ENCODE measurements around the gene MCM5. TPM values are rescaled to one million over a fixed set of nuclear protein-coding genes. Genes with fewer than 3 reads are reported as not detected.
"Not testable (repeated sequence)": the region's sequence is repeated elsewhere in the genome, so short reads cannot be mapped to it uniquely, and the experiment has no call there.

Gene MCM5
- polyA plus RNA-seq, 1 donor = 34.3 TPM

DNA sequence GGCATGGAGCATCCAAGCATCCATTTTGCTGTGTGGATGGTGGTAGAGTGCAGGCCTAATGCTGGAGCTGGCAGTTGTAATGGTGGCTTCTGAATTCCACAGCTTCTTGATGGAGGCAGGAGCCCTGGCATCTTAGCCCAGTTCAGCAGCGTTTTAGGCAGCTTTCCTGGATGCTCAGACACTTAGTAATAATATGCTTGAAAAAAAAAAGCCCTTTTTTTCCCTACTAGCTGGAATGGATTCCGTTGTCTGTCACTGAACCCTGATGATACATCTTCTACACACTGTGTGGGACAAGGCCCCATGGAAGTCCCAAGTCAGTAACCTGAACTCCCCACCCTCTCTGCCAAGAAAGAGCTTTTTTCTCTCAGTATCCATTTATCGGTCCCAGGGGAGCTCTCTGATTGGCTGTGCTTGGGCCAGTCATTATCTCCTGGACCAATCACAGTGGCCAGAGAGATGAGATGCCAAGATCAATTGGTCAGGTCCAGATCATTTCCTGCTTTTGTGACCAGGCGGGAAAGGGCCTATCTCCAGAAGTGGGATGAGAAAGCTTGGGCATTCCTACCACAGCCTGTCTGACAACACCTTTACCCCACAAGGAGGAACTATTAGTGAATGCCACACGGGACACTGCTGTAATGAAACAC lies 34.2 kb downstream of the MCM5 start:
- no peak for DNase-seq

DNA sequence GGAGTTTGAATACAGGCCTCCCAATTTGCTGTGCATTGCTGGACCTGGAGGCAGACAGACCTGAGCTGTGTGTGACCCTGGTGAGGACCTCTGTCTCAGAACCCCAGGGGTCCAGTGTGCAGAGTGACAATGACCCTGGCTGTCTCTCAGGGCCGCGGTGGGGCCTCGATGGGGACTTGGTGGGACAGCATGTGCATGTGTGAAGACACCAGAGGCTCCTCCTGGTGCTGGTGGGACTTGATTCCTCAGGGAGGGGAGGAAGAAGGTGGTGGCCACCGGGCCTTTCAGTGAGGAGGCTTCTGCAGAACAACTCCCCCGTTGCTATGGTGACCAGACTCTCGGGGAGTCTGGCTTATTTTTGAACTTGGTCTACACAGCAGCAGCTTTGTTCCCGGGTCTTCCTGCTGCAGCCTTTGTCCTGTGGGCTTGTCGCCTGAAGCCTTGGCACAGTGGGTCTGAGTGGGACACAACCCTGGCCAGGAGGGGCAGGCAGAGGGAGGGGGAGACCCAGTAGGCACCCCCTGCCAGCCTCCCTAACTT lies 35.3 kb downstream of the MCM5 start:
- DNase-seq = no peak

DNA sequence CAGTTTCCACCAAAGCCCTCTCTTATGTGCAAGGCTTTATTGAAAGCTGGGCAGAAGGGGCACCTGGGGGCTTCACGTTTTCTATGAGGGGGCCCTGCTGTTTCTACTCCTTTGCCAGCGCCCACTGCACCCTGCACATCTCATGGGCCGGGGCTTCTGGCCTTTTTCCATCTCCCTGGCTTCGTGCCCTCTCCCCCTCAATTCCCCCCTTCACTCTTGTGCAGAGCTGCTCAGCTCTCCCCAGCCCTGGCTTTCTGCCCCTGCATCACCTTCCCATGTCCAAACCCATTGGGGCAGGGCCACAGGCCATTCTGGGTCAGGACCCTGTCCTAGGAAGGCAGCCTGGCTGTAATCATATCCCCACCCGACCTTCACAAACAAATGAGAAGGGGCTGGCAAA lies 36.5 kb downstream of the MCM5 start:
- DNase-seq = no peak

GRCh38 chr22:35437049-35437448 lies 37.1 kb downstream of the MCM5 start:
- DNase-seq = no peak

DNA sequence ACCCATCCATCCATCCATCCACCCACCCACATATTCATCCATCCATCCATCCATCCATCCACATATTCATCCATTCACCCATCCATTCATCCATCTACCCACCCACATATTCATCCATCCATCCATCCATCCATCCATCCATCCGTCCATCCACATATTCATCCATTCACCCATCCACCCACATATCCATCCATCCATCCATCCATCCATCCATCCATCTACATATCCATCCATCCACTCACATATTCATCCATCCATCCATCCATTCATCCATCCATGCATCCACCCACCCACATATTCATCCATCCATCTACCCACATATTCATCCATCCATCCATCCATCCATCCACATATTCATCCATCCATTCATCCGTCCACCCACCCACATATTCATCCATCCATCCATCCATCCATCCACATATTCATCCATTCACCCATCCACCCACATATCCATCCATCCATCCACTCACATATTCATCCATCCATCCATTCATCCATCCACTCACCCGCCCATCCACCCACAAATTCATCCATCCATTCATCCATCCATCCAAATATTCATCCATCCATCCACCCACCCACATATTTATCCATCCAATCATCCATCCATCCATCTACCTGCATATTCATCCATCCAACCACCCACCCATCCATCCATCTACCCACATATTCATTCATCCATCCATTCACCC lies 38.9 kb downstream of the MCM5 start:
- DNase-seq = not testable (repeated sequence)

GRCh38 chr22:35439365-35439717 lies 39.4 kb downstream of the MCM5 start:
- no peak for DNase-seq

DNA sequence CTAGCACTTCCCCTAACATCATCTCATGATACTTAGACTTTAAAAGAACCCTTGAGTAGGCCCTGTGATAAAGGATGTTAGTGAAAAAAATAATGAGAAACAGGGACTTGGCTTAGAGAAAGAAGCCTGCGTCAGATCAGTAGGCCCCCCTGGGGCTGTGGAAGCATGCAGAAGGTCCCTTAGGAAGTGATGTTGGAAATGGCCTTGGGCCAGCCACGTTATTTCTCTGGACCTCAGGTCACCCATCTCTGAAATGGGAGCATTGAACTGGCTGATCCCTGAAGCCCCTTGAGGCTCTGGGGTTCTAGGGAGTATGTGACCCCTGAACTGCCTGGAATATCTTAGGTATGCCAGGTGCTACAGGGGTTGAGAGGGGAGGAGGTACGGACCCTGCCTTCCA lies 40.2 kb downstream of the MCM5 start:
- no peak for DNase-seq

DNA sequence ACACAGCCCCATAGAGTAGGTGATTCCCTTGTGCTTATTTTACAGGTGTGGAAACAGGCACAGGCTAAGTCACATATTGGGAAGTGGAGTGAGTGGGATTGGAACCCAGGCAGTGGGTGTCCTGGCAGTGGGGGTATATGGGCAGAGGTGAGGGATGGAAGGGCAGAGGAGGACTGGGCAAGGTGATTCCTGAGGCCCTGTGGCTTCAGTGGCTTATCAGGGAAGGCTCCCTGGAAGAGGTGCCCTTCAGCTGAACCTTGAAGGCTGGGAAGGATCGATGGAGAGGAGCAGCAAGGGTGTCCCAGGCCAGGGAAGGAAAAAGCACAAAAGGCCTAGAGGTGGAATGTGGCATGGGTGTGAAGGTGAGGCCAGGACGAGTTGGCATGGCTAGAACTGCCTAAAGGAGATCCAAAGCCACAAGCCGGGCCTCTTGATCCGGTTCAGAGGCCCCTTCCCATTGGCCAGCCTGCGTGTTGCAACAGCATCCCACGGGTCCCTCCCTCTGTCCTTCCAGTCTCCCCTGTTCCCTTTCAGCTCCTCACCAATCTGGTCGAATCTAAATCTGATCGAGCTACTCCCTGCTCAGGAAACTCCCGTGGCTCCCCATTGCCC lies 41.7 kb downstream of the MCM5 start:
- DNase-seq = no peak

GRCh38 chr22:35442471-35442870 lies 42.5 kb downstream of the MCM5 start:
- no peak for DNase-seq

- DNase-seq = no peak
Measured at GRCh38 chr22:35443338-35443737, 43.4 kb downstream of the MCM5 start.

- DNase-seq = no peak
Measured at GRCh38 chr22:35443790-35444684, 44.1 kb downstream of the MCM5 start.

DNA sequence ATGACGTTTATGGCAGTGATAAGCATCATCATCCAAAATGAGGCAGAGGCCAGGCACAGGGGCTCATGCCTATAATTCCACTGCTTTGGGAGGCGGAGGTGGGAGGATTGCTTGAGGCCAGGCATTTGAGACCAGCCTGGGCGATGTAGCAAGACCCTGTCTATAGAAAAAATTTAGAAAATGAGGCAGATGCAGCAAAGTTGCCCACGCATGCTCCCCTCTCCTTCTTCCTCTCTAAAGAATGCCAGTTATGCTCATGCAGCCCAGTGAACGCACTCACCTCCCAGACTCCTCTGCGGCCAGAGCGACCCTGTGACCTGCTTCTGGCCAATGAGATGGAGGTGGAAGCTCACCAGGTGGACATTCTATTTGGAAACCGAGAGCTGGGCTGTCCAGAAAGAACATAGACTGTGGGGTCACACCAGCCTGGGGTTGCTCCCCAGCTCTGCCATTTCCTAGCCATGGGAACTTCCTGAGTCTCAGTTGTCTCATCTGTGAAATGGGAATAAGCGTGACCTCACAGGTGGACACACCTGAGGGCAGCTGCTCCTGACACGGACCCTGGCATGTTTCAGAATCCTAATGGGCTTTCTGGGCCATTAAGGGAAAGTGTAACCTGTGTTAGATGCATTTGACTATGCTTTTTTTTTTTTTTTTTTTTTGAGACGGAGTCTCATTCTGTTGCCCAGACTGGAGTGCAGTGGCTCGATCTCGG lies 44.9 kb downstream of the MCM5 start:
- no peak for DNase-seq

GRCh38 chr22:35445933-35446332 lies 46.0 kb downstream of the MCM5 start:
- no peak for DNase-seq

DNA sequence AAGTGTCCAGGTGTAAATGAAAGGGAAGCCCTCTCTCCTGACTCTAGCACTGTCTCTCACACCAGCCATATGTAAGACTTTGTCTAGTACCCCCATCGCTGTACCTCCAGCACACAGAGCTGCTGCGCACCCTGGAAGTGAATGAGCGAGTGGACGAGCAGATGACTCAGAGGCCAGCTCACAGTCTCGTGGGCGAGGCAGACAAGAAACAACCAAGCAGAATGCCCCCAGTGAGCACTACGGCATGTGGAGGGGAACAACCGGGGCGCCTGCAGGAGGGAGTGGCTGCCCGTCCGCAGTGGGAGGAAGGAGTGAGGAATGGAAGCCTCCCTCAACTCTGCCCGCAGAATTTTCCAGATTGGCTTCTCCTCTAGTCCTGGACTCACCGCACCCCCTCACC lies 46.4 kb downstream of the MCM5 start:
- no peak for DNase-seq

GRCh38 chr22:35448523-35448922 lies 48.6 kb downstream of the MCM5 start:
- no peak for DNase-seq

DNA sequence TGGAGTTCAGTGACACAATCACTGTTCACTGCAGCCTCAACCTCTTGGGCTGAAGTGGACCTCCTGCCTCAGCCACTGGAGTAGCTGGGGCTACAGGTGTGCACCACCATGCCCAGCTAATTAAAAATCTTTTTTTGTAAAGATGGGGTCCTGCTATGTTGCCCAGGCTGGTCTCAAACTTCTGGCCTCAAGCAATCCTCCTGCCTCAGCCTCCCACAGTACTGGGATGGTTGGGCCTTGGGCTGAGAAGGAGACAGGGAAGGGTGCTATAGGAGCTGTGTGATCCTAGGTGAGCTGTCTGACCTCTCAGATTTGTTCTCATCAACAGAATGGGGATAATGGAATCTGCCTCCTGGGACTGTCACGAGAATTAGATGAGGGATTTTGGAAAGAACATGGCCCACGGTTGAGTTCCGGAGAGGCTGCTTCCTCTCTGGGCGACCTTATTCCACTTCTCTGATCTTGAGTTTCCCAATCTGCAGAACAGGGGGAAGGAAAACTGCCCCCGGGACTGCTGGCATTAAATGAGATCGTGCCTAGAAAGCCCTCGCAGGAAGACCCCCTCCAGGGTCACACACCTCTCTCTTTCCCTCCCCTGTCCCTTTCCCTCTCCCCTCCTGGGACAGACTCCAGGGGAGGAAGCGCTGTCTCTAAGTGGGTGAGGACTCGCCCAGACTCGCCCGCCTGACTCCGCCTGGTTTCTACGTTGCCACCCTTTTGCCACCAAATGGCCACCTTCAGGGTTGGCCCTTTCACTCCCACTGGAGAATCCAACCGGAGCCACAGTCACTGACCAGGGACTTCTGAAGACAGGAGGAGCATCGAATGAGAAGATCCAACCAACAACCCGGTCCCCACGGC lies 50.1 kb downstream of the MCM5 start:
- DNase-seq = no peak

DNA sequence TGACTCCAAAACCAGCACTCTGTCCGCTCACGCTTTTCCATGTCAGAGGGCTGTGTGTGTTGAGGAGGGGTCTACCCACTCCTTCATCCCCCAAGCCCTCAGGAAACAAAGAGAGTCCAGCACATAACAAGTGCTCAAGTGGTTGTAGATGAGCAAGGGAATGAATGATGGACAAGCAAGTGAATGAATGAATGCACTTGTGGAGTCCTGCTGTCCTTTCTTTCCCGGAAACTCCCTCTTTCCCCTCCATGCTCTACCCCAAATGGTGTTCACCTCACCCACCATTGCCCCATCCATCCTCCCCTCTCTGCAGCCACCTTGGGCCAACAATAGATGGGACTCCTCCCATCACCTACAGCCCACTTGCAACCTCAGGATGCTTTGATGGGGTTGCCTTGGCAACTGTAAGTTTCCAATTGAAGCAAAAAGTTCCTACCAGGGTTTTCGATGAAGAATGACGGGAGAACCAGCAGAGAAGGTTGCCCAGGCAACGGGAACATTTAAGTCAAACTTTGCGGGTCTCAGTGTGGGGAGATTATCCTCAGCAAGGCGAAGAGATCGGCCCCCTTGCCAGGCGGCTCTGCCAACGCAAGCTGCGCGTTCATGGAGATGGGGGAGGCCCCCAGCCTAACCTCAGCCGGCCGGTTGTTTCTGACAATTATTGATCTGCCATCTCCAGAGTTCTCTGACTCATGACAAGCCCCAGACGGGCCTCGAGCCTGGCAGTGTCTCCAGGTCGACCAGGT lies 51.1 kb downstream of the MCM5 start:
- DNase-seq = no peak

- no peak for DNase-seq
Measured at GRCh38 chr22:35451592-35451991, 51.7 kb downstream of the MCM5 start.

DNA sequence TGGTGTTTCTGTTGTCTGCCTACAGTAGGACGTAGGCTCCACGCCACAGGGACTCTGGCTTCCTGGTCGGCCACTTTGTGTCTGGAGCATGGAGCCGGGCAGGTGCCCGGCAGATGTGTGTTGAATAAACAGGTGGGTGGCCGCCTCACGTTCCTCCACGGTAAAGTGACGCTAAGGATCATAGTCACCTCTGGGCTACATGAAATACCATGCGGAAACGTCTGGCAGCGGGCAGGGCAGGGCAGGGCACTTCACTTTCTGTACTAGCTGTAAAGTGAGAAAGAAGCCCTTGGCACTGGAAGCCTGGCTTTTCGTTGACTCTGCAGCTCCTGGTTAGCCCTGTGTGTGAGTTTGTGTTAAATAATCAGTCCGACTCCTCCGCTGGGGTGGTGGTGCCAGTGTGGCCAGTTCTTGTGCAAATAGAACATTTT lies 52.4 kb downstream of the MCM5 start:
- no peak for DNase-seq

Data from hindlimb muscle (tissue), 1 donor.